GM11168 (cell line): Measurements from ENCODE around the gene LAMB4.

Source experiments
- in situ Hi-C: fragments of 300-500 bp; cut with MboI; formaldehyde crosslinking; loops from one replicate; pipeline ENCODE4 v1.12.0; 2022; ENCODE audit warnings: low sequenced_read_pairs; ENCODE audit not compliant: unreplicated experiment

The LAMB4 gene

DNA sequence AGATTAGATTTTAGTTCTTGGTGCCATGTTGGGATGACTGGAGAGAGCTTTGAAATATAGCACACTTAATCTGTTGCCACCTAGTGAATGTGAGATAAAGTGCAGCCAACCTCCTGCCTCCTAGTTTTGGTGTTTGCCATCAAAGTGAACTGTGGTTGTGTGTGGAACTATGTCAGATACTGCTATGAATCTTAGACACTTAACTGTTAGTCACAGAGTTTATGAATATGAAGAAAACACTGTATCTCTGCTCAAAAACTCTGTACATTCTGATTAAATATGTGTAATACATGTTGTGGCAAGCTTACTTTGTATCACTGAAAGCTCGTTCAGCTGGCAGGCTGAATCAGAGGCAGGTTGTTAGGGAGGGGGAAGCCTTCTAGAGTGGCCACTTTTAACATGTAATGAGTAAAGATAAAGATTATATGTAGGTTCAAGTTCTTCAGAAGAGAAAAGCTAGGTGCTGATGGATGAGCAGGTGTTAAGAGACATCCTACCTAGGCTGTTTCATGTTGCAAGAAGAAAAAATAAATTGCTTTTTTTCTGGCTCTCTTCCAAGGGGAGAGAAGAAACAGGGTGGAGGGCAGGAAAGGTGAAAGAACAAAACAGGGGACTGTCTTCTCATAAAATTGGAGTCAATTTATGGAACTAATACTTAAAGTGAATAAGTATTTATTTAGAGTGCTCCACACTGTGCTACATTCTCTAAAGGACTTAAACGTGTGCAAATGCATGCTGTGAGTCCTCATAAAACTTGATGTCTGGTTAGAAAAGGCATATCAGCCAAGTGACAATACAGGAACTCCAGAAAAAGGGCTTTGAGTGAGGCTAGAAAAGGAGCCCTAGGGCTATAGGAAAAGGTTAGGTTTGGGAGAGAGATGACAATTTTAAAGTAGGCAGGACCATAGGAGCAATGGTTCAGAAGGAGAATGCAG is 113.1 kb downstream of the LAMB4 start:
- in situ Hi-C loops: no loop called here

DNA sequence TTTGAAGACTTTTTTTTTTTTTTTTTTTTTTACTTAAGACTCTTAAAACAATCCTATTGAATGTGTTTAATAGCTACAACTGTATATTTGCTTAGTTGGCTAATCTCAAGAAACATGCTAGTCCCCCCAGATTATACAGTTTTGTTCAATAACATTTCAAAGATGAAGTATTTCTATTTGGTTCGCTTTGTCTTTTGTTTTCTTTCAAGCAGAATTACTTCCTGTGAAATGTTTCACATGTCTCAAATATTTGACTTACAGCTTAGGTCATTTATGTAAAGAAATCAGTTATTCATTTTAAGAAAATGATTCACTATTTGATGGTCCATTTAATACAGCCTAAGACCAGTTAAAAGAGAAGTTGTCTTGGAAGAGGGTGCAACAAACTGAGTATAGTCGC is 114.4 kb downstream of the LAMB4 start:
- in situ Hi-C loops: no loop called here

DNA sequence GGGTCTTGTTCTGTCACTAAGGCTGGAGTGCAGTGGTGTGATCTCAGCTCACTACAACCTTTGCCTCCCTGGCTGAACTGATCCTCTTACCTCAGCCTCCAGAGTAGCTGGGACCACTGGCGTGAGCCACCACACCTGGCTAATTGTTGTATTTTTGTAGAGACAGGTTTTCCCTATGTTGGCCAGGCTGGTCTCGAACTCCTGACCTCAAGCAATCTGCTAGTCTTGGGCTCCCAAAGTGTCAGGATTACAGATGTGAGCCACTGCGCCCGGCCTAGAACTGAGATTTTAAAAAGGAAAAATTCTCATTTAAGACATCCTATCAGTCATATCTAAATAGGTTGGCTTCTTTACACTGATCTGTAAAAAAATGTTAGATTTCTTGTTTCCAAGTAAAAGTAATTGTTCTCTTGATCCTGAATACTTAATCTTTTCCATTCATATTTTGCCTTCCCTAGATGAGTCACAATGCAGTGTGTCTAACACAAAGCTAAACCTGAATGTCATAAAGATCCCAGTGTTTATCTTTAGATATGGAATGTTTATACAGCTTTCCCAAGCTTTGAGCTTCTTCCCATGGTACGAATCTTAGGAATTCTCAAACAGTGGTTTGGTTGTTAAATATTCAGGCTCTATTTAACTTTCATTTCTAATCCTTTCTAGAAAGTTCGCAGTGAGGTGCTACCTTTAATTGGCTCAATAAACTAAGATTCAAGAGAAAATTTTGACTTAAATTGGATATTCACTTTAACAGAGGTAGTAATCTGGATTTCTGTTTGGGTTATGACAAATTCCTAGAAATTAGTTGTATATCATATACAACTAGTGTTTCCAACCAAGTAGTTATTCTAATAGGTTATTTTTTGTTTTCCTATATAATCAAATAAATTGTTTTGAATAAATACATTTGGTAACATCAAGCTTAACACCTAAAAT is 115.1 kb downstream of the LAMB4 start:
- in situ Hi-C loops: no loop called here

GRCh38 chr7:108014215-108014614 is 115.9 kb downstream of the LAMB4 start:
- in situ Hi-C loops: no loop called here

DNA sequence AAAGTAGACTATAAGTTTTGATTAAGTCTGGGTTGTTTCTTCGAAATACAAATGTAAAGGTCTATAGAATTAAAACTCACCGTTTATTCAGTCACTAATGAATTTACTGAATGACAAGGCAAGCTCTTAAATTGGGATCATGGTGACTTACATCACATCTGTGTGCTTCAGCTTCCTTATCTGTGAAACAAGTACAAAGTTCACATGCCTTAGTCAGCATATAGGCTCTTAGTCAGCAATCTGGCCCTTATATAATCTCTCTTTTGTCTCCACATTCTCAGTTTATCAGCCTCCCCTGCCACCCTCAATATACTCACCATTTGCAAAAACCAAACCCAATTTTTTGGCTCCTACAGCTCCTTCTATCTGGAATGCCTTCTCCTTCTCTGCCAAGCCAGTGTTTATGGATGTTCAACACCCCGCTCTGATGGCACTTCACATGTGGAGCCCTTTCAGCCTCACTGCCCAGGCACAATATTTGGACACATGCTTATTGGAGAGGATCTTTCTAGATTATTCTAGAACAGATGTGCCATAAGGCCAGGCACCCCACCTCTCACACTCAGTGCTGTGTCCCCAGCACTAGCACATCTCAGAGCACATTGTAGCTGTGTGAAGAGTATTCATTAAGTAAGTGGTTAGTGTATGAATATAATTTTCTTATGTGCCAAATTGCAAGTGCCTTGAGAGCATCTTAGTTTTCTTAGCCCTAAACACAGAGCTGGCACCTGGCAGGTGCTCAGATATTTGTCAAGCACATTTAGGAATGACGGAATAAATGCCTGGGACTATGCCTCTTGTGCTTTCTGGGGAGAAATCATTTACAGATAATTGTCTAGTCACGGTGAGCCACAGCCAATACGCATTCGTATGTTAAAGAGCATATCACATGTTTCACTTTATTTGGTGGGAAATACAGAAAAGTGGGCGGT is 117.4 kb downstream of the LAMB4 start:
- in situ Hi-C loops: no loop called here

GRCh38 chr7:108010377-108010776 is 119.8 kb downstream of the LAMB4 start:
- in situ Hi-C loops: no loop called here

DNA sequence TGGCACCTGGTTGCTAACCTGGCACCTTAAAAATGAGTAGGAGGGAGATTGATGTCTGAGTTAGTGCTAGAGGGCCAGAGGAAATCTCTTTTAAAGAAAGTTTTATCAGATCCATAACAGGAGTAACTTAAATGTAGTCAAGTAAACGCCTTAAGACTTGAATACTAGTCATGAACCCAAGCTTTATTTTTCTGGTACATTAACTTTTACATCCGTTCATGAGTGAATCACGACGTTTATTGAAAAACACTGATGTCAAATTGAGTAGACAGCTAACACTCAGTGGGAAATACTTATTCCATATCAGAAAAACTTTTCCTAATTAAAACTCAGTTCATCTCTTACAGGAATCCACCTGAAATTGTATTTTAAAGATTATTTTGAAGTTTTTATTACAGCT is 120.3 kb downstream of the LAMB4 start:
- in situ Hi-C loops: no loop called here

- in situ Hi-C loops: no loop called here
These were observed 121.3 kb downstream of the LAMB4 start for GRCh38 chr7:108008827-108009226.

GRCh38 chr7:108008240-108008639 is 121.9 kb downstream of the LAMB4 start:
- in situ Hi-C loops: no loop called here

GRCh38 chr7:108007762-108008161 is 122.4 kb downstream of the LAMB4 start:
- in situ Hi-C loops: no loop called here

GRCh38 chr7:108007261-108007660 is 122.9 kb downstream of the LAMB4 start:
- in situ Hi-C loops: no loop called here

DNA sequence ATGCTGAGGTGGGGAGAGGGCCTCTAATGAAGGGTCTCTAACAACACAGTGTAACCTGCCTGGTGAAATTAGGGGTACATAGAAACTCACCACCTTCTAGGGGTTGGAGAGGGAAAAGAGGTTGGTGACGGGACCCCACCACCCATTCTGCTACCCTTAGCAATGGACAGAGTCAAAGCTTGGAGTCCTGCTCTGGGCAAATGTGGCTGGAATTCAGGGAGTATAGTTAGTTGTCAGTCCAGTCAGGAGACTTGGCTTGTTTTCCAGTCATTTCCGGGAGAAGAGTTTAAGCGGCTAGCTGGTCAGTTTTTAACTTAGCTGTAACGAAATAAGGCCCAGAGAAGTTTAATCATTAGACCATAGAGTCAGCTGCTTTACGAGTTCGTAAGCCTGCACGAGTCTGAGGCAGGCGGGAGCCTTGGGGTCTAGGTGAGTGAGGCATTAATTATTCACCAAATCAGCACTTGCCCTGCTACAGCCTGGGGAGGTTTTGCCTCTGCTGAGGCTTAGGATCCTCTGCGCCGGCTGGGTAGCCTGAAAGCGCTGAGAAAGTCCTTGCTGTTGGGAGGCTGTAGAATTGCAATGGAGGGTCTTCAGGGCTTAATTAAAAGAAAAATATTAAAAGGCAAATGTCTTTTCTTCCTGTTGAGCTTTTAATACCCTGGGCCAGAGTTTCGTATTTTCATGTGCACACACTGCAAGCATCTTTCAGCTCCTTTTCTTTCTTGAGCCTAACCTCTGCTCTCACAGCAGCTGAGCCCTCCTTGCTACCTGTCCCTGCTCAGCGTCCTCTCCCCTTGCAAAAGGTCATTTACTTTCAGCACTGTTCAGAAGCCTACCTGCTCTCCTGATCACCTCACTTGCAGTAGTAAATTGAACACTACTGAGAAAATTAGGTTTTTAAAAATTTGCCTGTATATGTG is 125.7 kb downstream of the LAMB4 start:
- in situ Hi-C loops: no loop called here

DNA sequence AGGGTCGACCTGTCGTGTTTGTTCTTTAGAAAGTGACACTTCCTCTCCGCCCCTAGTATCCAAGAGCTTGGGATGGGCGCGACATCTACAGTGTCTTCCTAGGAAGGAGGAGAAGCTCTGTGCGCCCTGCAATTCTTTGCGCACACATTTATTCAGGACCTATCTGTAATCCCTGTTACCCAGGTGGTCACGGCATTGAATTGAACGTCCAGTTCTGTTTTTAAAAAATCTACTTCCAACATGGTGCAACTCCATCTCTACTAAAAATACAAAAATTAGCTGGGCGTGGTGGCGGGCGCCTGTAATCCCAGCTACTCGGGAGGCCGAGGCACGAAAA is 126.6 kb downstream of the LAMB4 start:
- in situ Hi-C loops: no loop called here

- in situ Hi-C loops: no loop called here
These were observed 127.2 kb downstream of the LAMB4 start, which contains the start of gene LAMB1 for GRCh38 chr7:108002726-108003598. TSS of gene LAMB1 (minus strand) at chr7:108003161. CDS start at chr7:108002885, 276 bp downstream.

DNA sequence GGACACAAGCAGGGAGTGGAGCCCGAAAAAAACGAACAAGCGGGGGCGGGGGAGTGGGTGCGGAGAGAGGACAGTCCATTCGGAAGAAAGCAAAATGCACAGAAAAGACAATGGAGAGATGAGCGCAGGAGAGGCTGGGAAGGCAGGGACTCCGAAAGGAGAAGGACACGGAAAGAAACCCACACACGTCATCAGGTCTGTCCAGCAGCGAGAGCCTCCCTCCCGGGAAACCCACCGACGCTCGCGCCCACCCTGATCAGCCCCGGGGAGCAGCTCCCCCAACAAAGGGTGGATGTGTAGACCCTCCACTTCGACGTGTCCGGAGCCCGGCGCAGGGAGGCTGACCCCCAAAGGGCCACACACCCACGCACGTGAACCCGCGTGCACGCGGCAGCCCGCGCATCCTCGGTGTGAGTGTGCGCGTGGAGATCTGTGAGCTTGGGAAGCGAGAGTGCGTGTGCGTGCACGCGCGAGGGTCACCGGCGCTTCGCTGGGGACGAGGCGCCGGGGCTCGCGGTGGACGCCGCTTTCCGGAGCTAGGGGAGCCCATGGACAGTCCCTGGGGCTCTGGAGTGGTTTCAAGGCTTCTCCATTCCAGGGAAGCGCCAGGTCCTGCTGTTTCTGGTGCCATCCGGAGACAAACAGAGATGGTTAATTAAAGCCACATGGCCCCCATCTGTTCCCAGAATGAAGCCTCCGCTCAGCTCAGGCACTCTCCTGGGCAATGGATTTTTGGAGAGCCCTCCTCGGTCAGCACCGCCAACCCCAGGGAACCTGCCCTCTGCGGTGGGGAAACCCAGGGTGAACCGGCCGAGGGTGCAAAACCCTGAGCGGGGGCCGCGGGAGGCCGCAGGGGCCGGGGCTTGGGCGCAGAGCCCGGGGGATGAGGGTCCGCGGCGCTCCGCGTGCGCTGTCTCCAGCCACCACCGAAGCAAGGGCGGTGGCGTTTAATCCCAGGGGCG is 128.1 kb downstream of the LAMB4 start:
- in situ Hi-C loops: no loop called here

- in situ Hi-C loops: no loop called here
These were observed 129.0 kb downstream of the LAMB4 start for GRCh38 chr7:108000875-108001763.
